Bronchial smooth muscle cell (primary cell): ENCODE results near the gene DLD. TPM values are rescaled to one million over a fixed set of nuclear protein-coding genes. Genes with fewer than 3 reads are reported as not detected.

Experiments
- total RNA-seq: library from RNA; depleted of rRNA; stranded (reverse); fragments of >200 nt; gene quantifications from 2 replicates; pipeline ENCODE4 v1.2.1, GENCODE V29; 2014

The DLD gene, protein sequence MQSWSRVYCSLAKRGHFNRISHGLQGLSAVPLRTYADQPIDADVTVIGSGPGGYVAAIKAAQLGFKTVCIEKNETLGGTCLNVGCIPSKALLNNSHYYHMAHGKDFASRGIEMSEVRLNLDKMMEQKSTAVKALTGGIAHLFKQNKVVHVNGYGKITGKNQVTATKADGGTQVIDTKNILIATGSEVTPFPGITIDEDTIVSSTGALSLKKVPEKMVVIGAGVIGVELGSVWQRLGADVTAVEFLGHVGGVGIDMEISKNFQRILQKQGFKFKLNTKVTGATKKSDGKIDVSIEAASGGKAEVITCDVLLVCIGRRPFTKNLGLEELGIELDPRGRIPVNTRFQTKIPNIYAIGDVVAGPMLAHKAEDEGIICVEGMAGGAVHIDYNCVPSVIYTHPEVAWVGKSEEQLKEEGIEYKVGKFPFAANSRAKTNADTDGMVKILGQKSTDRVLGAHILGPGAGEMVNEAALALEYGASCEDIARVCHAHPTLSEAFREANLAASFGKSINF
- total RNA-seq = 41.6 and 59.7 TPM in 2 replicates

GRCh38 chr7:107890962-107891635 is at the start of gene DLD:
DLD (plus strand) TSS chr7:107891183; CDS start chr7:107891251, 68 bp downstream.

Other genes starting within 250 kb of the DLD start
- 0.47 and 0.52 TPM in 2 replicates for gene SLC26A4, start 230.4 kb upstream of the DLD start, total RNA-seq
- gene CBLL1, start 147.0 kb upstream of the DLD start, total RNA-seq = 9.1 and 11.3 TPM in 2 replicates
- not detected in 2 replicates for gene SLC26A3, start 88.0 kb upstream of the DLD start, total RNA-seq
- gene LAMB1, start 112.0 kb downstream of the DLD start, total RNA-seq = 684 and 845 TPM in 2 replicates
- under 0.01 TPM in 2 replicates for gene LAMB4, start 239.2 kb downstream of the DLD start, total RNA-seq